Iris pigment epithelial cell (primary cell): Measurements from ENCODE around the gene GSAP.

Source experiments
- DNase-seq: peaks from one replicate; pipeline ENCODE4 v3.0.0-alpha.2; 2011; ENCODE audit warnings: low read depth

Gene GSAP

DNA sequence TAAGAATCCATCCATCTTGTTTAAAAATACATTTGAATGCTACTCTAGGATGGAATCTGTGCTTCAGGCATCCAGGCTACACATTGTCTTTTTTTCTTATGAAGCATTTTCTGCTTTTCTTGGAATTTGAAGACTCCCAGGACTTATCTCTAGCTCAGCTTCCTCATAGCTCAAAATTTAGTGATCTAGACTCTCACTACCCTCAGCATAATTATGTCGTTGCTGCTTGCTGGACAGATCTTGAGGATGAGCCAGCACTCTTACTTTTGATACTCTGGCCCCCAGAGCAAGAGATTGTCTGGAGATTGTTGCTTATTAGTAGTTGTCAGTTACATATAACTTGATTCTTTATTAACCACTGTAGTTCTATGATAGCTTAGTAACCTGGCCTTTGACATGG lies 133.3 kb downstream of the GSAP start:
- DNase-seq = no peak

DNA sequence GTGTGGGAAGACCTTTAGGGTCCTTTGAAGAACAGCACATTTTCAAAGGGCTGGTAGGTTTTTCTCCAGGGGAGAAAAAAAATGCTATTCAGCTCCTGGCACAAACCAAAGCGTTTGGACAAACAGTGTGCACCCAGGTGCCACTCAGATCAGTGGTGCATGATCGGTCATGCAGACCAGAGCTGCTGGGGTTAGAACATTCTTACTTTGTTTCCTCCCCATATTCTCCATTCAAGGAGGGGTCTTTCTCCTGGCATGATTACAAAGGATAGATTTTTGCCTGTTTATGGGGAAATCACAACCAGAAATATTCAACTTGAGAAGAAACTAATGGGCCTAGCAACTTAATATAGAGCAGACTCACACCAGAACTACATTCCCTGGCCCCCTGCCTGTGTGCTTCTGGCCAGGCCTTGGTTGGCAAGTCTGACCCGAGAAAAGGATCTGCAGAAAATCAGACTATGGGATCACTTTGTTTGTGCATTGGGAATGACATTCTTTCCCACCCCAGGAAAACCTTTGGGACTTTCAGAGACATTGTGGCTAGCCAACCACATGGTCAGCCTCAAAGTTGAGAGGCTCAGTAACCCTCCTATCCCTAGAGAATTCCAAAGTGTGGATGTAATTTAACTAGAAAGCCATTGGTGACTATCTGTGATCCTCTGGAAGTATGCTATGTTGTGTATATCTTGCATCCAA lies 134.2 kb downstream of the GSAP start:
- DNase-seq = no peak

DNA sequence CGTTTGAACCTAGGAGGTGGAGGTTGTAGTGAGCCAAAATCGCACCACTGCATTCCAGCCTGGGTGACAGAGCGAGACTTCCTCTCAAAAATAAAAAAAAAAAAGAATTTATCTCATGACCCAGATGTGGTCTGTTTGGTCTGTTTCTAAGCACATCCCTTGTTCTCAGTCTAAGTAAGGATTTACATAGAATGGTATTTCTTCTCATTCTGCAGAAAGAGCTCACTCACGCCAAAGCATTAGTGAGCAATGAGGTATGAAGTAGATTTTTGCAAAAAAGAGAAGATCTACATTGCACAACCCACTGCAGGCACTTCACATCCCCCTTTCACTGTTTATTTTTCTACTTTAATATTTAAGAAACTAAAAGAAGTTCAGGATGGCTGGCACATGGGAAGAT lies 140.0 kb downstream of the GSAP start:
- DNase-seq = peak; percentile 46

GRCh38 chr7:77275663-77276062 lies 140.5 kb downstream of the GSAP start:
- DNase-seq = peak; percentile 71

- DNase-seq = no peak
Measured at GRCh38 chr7:77271766-77272165, 144.4 kb downstream of the GSAP start.

DNA sequence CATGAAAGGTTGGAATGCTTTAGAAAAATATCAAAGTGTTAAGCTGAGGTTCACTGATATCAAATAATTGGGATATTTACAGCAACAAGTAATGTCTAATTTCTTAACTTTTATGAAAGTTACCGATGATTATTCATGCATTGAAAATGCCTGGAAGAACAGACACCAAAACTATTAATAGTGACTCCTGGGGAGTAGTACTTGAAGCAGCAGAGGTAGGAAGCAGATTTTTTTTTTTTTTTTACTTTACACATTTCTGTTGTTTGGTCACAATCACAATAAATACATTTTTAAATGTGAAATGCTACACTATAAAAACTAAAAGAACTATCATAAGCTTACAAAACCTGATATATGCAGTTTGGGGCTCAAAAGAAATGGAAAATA lies 146.1 kb downstream of the GSAP start:
- no peak for DNase-seq

GRCh38 chr7:77269360-77270093 lies 146.6 kb downstream of the GSAP start:
- peak; percentile 30 for DNase-seq

GRCh38 chr7:77266291-77266794 lies 149.8 kb downstream of the GSAP start:
- DNase-seq = peak; percentile 37

DNA sequence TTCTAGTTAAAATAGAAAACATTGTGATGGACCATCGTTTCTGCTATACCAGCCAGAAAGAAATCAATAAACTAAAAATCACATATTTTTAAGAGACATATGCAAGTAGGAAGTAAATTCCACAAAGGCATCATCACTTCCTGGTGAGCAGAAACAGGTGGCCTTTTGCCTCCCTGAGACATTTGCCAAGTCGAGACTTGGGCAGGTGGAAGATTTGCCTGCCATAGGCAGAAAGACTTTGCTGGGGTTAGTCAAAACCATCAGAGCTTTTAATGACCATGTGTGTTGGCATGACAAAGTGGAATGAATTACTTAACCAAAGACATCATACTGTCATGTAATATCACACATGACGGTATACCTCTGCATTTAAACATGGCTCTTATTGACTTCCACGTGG lies 150.5 kb downstream of the GSAP start:
- DNase-seq = no peak

GRCh38 chr7:77262316-77262715 lies 153.8 kb downstream of the GSAP start:
- DNase-seq = peak; percentile 36
